WERI-Rb-1 (cell line): ENCODE measurements around the gene RPTOR.

Source experiments
- DNase-seq: peaks from one replicate; pipeline ENCODE4 v3.0.0-alpha.2; 2020
- H3K27ac ChIP-seq: fragments of 250-450 bp; sonication (Bioruptor Pico); 2 replicates; pipeline ENCODE4 v1.5.1; 2020; ENCODE audit warnings: mild to moderate bottlenecking, moderate library complexity
- H3K27me3 ChIP-seq: fragments of 250-450 bp; sonication (Bioruptor Pico); 2 replicates; pipeline ENCODE4 v1.5.1; 2021; ENCODE audit warnings: mild to moderate bottlenecking, low read depth, moderate library complexity; ENCODE audit not compliant: insufficient read depth, severe bottlenecking
- H3K36me3 ChIP-seq: fragments of 250-450 bp; sonication (Bioruptor Pico); 2 replicates; pipeline ENCODE4 v1.5.1; 2020; ENCODE audit warnings: mild to moderate bottlenecking, moderate library complexity
- H3K4me3 ChIP-seq: 2 replicates; pipeline ENCODE4 v1.5.1; 2011; ENCODE audit warnings: low read depth, mild to moderate bottlenecking, control low read depth, low read length
- H3K9me3 ChIP-seq: fragments of 250-450 bp; sonication (Bioruptor Pico); 2 replicates; pipeline ENCODE4 v1.5.1; 2021; ENCODE audit warnings: mild to moderate bottlenecking, moderate library complexity; ENCODE audit not compliant: severe bottlenecking
- CTCF ChIP-seq: IDR thresholded peaks from 2 replicates; pipeline ENCODE4 v1.5.1; 2011; ENCODE audit warnings: low read depth, mild to moderate bottlenecking, control low read depth, inconsistent platforms, low read length

Gene RPTOR

GRCh38 chr17:80930335-80931279 is 386.0 kb downstream of the RPTOR start:
- H3K4me3 ChIP-seq, result no peak overlapping the region
- peaks cover 38% of the 10 kb centered on the region for H3K36me3 ChIP-seq
- no peak for DNase-seq
- no peak for TF ChIP-seq CTCF
- no peaks in the 10 kb centered on the region for H3K27me3 ChIP-seq
- no peak overlapping the region for H3K27ac ChIP-seq
- peaks cover 23% of the 10 kb centered on the region for H3K9me3 ChIP-seq

GRCh38 chr17:80931421-80932265 is 387.0 kb downstream of the RPTOR start:
- Histone ChIP-seq H3K36me3 (peaks cover 30% of the 10 kb centered on the region), H3K9me3 (peaks cover 23% of the 10 kb centered on the region), H3K4me3 (no peak overlapping the region), H3K27me3 (no peaks in the 10 kb centered on the region), H3K27ac (no peak overlapping the region)
- TF ChIP-seq CTCF, result no peak
- DNase-seq, result no peak

GRCh38 chr17:80935526-80935925 is 390.9 kb downstream of the RPTOR start:
- DNase-seq, result no peak
- no peak overlapping the region for H3K4me3 ChIP-seq
- peaks cover 11% of the 10 kb centered on the region for H3K9me3 ChIP-seq
- H3K27me3 ChIP-seq, result no peaks in the 10 kb centered on the region
- no peak overlapping the region for H3K27ac ChIP-seq
- H3K36me3 ChIP-seq, result peaks cover 8% of the 10 kb centered on the region
- TF ChIP-seq CTCF, result no peak

- no peak for TF ChIP-seq CTCF
- no peak overlapping the region for H3K4me3 ChIP-seq
- no peaks in the 10 kb centered on the region for H3K27me3 ChIP-seq
- peaks cover 4% of the 10 kb centered on the region for H3K9me3 ChIP-seq
- DNase-seq, result no peak
- no peak overlapping the region for H3K27ac ChIP-seq
- peaks cover 9% of the 10 kb centered on the region for H3K36me3 ChIP-seq
Measured at GRCh38 chr17:80936218-80936617, 391.6 kb downstream of the RPTOR start.

- Histone ChIP-seq H3K36me3 (peaks cover 12% of the 10 kb centered on the region), H3K27me3 (no peaks in the 10 kb centered on the region), H3K4me3 (no peak overlapping the region), H3K27ac (no peak overlapping the region), H3K9me3 (no peaks in the 10 kb centered on the region)
- DNase-seq, result no peak
- no peak for TF ChIP-seq CTCF
Measured at GRCh38 chr17:80936723-80937122, 392.1 kb downstream of the RPTOR start.
